Calu3 (cell line): ENCODE measurements around the gene SCRN2. TPM values are rescaled to one million over a fixed set of nuclear protein-coding genes. Genes with fewer than 3 reads are reported as not detected.

Experiments used
- BruUV-seq: library from RNA; stranded (reverse); fragments of 400-500 nt; replicated peaks from 2 replicates; lab custom pipeline; 2021; lab: Mats Ljungman, UMichigan
- CTCF ChIA-PET: fragments of 300-600 bp; sonication (Branson Sonifier 250); formaldehyde crosslinking; loops from one replicate; lab custom pipeline; 2022; ENCODE audit warnings: antibody characterized with exemption; lab: Charles Lee
- DNase-seq: peaks from one replicate; pipeline ENCODE4 v3.0.0; 2022
- H3K27ac Mint-ChIP-seq: one replicate; pipeline ENCODE4 v1.8.0; 2022; ENCODE audit warnings: mixed read lengths; ENCODE audit not compliant: unreplicated experiment
- H3K27me3 Mint-ChIP-seq: one replicate; pipeline ENCODE4 v1.8.0; 2022; ENCODE audit warnings: mixed read lengths; ENCODE audit not compliant: unreplicated experiment
- H3K36me3 Mint-ChIP-seq: one replicate; pipeline ENCODE4 v1.8.0; 2022; ENCODE audit warnings: mild to moderate bottlenecking, moderate library complexity, mixed read lengths; ENCODE audit not compliant: insufficient read depth, unreplicated experiment
- H3K4me1 Mint-ChIP-seq: one replicate; pipeline ENCODE4 v1.8.0; 2022; ENCODE audit warnings: mild to moderate bottlenecking, low read depth, mixed read lengths; ENCODE audit not compliant: unreplicated experiment
- H3K4me3 Mint-ChIP-seq: one replicate; pipeline ENCODE4 v1.8.0; 2022; ENCODE audit warnings: mild to moderate bottlenecking, low read depth, moderate library complexity, mixed read lengths; ENCODE audit not compliant: unreplicated experiment
- H3K9me3 Mint-ChIP-seq: one replicate; pipeline ENCODE4 v1.8.0; 2022; ENCODE audit warnings: low read depth, mixed read lengths; ENCODE audit not compliant: unreplicated experiment
- CTCF ChIP-seq: fragments of 200-600 bp; IDR thresholded peaks from one replicate; pipeline ENCODE4 v1.8.0; 2022; ENCODE audit warnings: antibody characterized with exemption; ENCODE audit not compliant: unreplicated experiment
- intact Hi-C: fragments of 100-400 bp; cut with micrococcal nuclease; formaldehyde crosslinking; loops from one replicate; pipeline ENCODE4 v1.10.0; 2022; ENCODE audit not compliant: unreplicated experiment
- total RNA-seq: library from RNA; stranded (reverse); gene quantifications from 2 replicates; pipeline ENCODE4 v1.2.3, GENCODE V29; 2022

Gene SCRN2
- total RNA-seq, 1 experiment from 2014 or later = 37.0 TPM

- CTCF ChIA-PET = interaction anchor here (0.5 to 1.0 kb wide), 7 partner anchors 10 to 149 kb away, joined by 3 to 6 read pairs (median 3); partner anchors contain the start of genes CDK5RAP3, LRRC46, MRPL10 and SCRN2
- Mint-ChIP-seq H3K27me3 (no peaks in the 10 kb centered on the region), H3K27ac (peak within 1 kb of the TSS; percentile 89), H3K36me3 (peaks cover 72% of the 10 kb centered on the region), H3K9me3 (no peaks in the 10 kb centered on the region), H3K4me3 (peak within 1 kb of the TSS; percentile 98), H3K4me1 (peaks cover 20% of the 10 kb centered on the region)
- intact Hi-C loops = no loop called here
- peak; percentile 92 for DNase-seq
- no peak for TF ChIP-seq CTCF
- no TSS peak for BruUV-seq
Observed at GRCh38 chr17:47821424-47822391, 19.4 kb downstream of the SCRN2 start, which contains the start of gene OSBPL7. Gene OSBPL7 (minus strand): TSS chr17:47821794. CDS start chr17:47820278, 1,516 bp downstream.

GRCh38 chr17:47821031-47821423 is 20.0 kb downstream of the SCRN2 start:
- CTCF ChIA-PET = interaction anchor here (0.5 to 1.0 kb wide), 6 partner anchors 10 to 150 kb away, joined by 3 to 6 read pairs (median 3); partner anchors contain the start of genes CDK5RAP3, LRRC46 and MRPL10
- BruUV-seq = TSS peak; percentile 54
- Mint-ChIP-seq H3K9me3 (no peaks in the 10 kb centered on the region), H3K27me3 (no peaks in the 10 kb centered on the region), H3K4me3 (peak overlapping the region; percentile 98), H3K36me3 (peaks cover 71% of the 10 kb centered on the region), H3K27ac (peak overlapping the region; percentile 89), H3K4me1 (peaks cover 20% of the 10 kb centered on the region)
- no peak for TF ChIP-seq CTCF
- intact Hi-C loops = no loop called here
- peak; percentile 40 for DNase-seq

- H3K4me3 Mint-ChIP-seq = peak overlapping the region; percentile 98
- H3K27me3 Mint-ChIP-seq = no peaks in the 10 kb centered on the region
- peaks cover 20% of the 10 kb centered on the region for H3K4me1 Mint-ChIP-seq
- H3K27ac Mint-ChIP-seq = peak overlapping the region; percentile 89
- BruUV-seq = no TSS peak
- TF ChIP-seq CTCF = no peak
- intact Hi-C loops = no loop called here
- CTCF ChIA-PET = interaction anchor here (0.6 kb wide), 1 partner anchor 420 kb away, joined by 3 read pairs; no protein-coding TSS in a partner anchor
- DNase-seq = peak; percentile 70
- peaks cover 63% of the 10 kb centered on the region for H3K36me3 Mint-ChIP-seq
- H3K9me3 Mint-ChIP-seq = no peaks in the 10 kb centered on the region
Observed at GRCh38 chr17:47820033-47820789, 20.9 kb downstream of the SCRN2 start.

- H3K36me3 Mint-ChIP-seq = peaks cover 55% of the 10 kb centered on the region
- CTCF ChIA-PET = interaction anchor here (0.6 kb wide), 1 partner anchor 420 kb away, joined by 3 read pairs; no protein-coding TSS in a partner anchor
Observed at GRCh38 chr17:47819475-47819874, 21.6 kb downstream of the SCRN2 start.

More at GRCh38 chr17:47819475-47819874, 21.6 kb downstream of the SCRN2 start:
- peak overlapping the region; percentile 98 for H3K4me3 Mint-ChIP-seq
- peaks cover 20% of the 10 kb centered on the region for H3K4me1 Mint-ChIP-seq
- no peak for TF ChIP-seq CTCF
- DNase-seq = no peak
- intact Hi-C loops = no loop called here
- H3K27me3 Mint-ChIP-seq = no peaks in the 10 kb centered on the region
- BruUV-seq = no TSS peak
- H3K27ac Mint-ChIP-seq = no peak overlapping the region
- H3K9me3 Mint-ChIP-seq = no peaks in the 10 kb centered on the region
